Measurements from ENCODE around the gene XKR8. TPM values are rescaled to one million over a fixed set of nuclear protein-coding genes. Genes with fewer than 3 reads are reported as not detected.

Gene XKR8
- total and polyA plus RNA-seq, 9 of the 15 experiments (the other 6 are each of a cell fraction or from before 2014, with no cell fraction given) = 0.45 to 2.8 (median 1.7) TPM

- no TSS peak for BruUV-seq (replicated peaks)
- Histone ChIP-seq H3K27ac (ENCODE audit: extremely low read depth, low read depth, low read length) (no peak overlapping the region), H3K4me2 (ENCODE audit: insufficient read depth, low read length) (no peak overlapping the region), H3K4me1 (replicated peaks in 1 of 2; ENCODE audit: control insufficient read depth in 2 of 2, insufficient read depth in 2 of 2, low read length in 2 of 2) (no peaks in the 10 kb centered on the region), H3K27me3 (ENCODE audit: control insufficient read depth in 2 of 2, insufficient read depth in 2 of 2, low read length in 2 of 2) (no peaks in the 10 kb centered on the region), H3K9ac (ENCODE audit: insufficient read depth in 1 of 2, low read depth in 2 of 2, low read length in 2 of 2) (no peak overlapping the region), H3K79me2 (ENCODE audit: control insufficient read depth, insufficient read depth, low read length) (no peaks in the 10 kb centered on the region), H3K36me3 (ENCODE audit: control insufficient read depth, insufficient read depth, low read length) (peaks cover 81% of the 10 kb centered on the region), H3K9me3 (replicated peaks; ENCODE audit: control insufficient read depth, insufficient read depth, low read depth, low read length) (no peaks in the 10 kb centered on the region), H2AFZ (ENCODE audit: low read depth, low read length) (no peak overlapping the region), H3K4me3 (no peak overlapping the region), H3K9me1 (ENCODE audit: control insufficient read depth, insufficient read depth, low read length) (no peaks in the 10 kb centered on the region), H4K20me1 (replicated peaks; ENCODE audit: control insufficient read depth, insufficient read depth, low read length) (no peaks in the 10 kb centered on the region)
- FAIRE-seq (no peak), DNase-seq (ENCODE audit: extremely low read depth in 1 of 4, low spot score in 3 of 4) (no peak), ATAC-seq (no peak)
- in situ Hi-C loops (cut with MboI) (no loop called here), intact Hi-C loops (cut with micrococcal nuclease) (no loop called here)
- 88% methylated on average over 1 of the region's 1 CpG for WGBS (ENCODE audit: insufficient coverage, low coverage, missing lambda C conversion rate)
- POLR2A ChIA-PET = interaction anchor here (0.6 to 1.0 kb wide), 2 partner anchors 44 to 47 kb away, joined by 3 read pairs; no protein-coding TSS in a partner anchor
- CTCF ChIA-PET (ENCODE audit: low intra/inter-chr PET ratio) = no interaction called here
- no peak for TF ChIP-seq GABPB2 (CRISPR knock-in tag; conservative IDR thresholded peaks at IDR 0.05)
- TF ChIP-seq ARHGAP35 (IDR thresholded peaks at IDR 0.05; ENCODE audit: partially characterized antibody) = no peak
- TF ChIP-seq ZBTB49 (CRISPR knock-in tag; IDR thresholded peaks at IDR 0.05; ENCODE audit: borderline replicate concordance) = no peak
- TF ChIP-seq, protein P1, sequence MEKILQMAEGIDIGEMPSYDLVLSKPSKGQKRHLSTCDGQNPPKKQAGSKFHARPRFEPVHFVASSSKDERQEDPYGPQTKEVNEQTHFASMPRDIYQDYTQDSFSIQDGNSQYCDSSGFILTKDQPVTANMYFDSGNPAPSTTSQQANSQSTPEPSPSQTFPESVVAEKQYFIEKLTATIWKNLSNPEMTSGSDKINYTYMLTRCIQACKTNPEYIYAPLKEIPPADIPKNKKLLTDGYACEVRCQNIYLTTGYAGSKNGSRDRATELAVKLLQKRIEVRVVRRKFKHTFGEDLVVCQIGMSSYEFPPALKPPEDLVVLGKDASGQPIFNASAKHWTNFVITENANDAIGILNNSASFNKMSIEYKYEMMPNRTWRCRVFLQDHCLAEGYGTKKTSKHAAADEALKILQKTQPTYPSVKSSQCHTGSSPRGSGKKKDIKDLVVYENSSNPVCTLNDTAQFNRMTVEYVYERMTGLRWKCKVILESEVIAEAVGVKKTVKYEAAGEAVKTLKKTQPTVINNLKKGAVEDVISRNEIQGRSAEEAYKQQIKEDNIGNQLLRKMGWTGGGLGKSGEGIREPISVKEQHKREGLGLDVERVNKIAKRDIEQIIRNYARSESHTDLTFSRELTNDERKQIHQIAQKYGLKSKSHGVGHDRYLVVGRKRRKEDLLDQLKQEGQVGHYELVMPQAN (IDR thresholded peaks at IDR 0.05; ENCODE audit: borderline replicate concordance) = no peak
- TF ChIP-seq TAL1 (IDR thresholded peaks at IDR 0.05) = no peak
- no peak for TF ChIP-seq ZNF239 (CRISPR knock-in tag; IDR thresholded peaks at IDR 0.05)
- no peak for TF ChIP-seq HDAC2 (IDR thresholded peaks at IDR 0.05)
- TF ChIP-seq NR1H2 (CRISPR knock-in tag; IDR thresholded peaks at IDR 0.05) = no peak
- no peak for TF ChIP-seq TRIM24 (IDR thresholded peaks at IDR 0.05)
- no peak for TF ChIP-seq SUPT5H (IDR thresholded peaks at IDR 0.05)
- TF ChIP-seq ELF2 (CRISPR knock-in tag; IDR thresholded peaks at IDR 0.05) = no peak
- TF ChIP-seq SIN3A (IDR thresholded peaks at IDR 0.05; ENCODE audit: borderline replicate concordance in 2 of 2, control insufficient read depth in 1 of 2, low read depth in 2 of 2, low read length in 2 of 2) = no peak
- no peak for TF ChIP-seq CHD2 (IDR thresholded peaks at IDR 0.05; ENCODE audit: low read depth, low read length)
- TF ChIP-seq, protein P2, sequence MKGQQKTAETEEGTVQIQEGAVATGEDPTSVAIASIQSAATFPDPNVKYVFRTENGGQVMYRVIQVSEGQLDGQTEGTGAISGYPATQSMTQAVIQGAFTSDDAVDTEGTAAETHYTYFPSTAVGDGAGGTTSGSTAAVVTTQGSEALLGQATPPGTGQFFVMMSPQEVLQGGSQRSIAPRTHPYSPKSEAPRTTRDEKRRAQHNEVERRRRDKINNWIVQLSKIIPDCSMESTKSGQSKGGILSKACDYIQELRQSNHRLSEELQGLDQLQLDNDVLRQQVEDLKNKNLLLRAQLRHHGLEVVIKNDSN (CRISPR knock-in tag; IDR thresholded peaks at IDR 0.05) = no peak
- TF ChIP-seq NCOR1 (IDR thresholded peaks at IDR 0.05) = no peak
- TF ChIP-seq ZFP1 (CRISPR knock-in tag; IDR thresholded peaks at IDR 0.05) = no peak
- no peak for TF ChIP-seq CXXC5 (CRISPR knock-in tag; IDR thresholded peaks at IDR 0.05)
These were observed 51.2 kb downstream of the XKR8 start for GRCh38 chr1:28010969-28011368.
